HG03025 (cell line): ENCODE data around the gene PSAPL1.

Experiments
- ATAC-seq: cut with Tn5 transposase; IDR thresholded peaks from one replicate; pipeline ENCODE4 v1.9.1; 2021; ENCODE audit warnings: mild to moderate bottlenecking, moderate library complexity; ENCODE audit not compliant: unreplicated experiment, low FRiP score

Gene PSAPL1

GRCh38 chr4:7398104-7398423 is 36.7 kb downstream of the PSAPL1 start:
- ATAC-seq: no peak

DNA sequence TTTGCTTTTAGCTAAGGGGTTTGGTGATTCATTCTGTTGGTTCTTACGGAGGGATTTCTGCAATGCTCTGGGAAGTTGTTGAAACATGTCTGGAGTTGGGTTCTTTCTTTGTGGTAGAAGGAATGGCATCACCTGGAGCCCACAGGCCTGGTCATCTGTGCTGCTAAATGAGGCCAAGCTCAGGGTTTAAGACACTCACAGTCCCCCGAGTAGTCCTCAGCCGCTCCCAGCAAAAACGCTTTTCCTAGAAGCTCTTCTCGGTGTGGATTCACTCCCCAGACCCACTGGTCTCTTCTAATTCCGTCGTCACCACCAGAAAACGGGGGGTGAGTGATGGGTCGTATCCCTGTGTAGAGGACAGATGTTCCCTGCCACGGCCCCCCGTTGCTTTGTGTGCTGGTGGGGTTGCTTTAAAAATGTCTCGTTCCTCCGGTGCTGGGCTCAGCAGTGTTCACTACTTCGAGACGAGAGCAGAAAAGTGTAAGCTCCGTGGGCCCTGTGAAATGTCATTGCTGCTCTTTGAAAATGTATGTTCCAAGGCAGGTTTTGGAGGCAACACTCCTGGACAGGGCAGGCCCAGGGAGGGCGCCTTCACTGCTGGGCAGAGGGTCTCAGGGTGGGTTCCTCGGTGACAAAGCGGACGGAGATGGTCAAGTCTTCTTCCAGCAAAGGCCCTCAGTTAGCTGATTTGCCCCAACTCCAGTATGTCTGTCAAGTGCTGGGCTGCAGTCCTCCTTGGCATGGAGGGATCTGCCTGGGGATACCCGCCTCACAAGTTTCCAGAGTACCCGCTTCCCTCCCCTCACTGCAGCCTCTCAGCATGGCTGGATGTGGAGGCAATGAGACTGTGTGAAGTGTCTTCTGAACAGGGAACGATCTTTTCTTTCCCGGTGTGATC is 37.3 kb downstream of the PSAPL1 start:
- ATAC-seq: no peak

- no peak for ATAC-seq
Measured at GRCh38 chr4:7396186-7396910, 38.4 kb downstream of the PSAPL1 start.

GRCh38 chr4:7395645-7396044 is 39.1 kb downstream of the PSAPL1 start:
- ATAC-seq: no peak

GRCh38 chr4:7394681-7395451 is 39.9 kb downstream of the PSAPL1 start:
- no peak for ATAC-seq

GRCh38 chr4:7393601-7394575 is 40.8 kb downstream of the PSAPL1 start:
- ATAC-seq: no peak

DNA sequence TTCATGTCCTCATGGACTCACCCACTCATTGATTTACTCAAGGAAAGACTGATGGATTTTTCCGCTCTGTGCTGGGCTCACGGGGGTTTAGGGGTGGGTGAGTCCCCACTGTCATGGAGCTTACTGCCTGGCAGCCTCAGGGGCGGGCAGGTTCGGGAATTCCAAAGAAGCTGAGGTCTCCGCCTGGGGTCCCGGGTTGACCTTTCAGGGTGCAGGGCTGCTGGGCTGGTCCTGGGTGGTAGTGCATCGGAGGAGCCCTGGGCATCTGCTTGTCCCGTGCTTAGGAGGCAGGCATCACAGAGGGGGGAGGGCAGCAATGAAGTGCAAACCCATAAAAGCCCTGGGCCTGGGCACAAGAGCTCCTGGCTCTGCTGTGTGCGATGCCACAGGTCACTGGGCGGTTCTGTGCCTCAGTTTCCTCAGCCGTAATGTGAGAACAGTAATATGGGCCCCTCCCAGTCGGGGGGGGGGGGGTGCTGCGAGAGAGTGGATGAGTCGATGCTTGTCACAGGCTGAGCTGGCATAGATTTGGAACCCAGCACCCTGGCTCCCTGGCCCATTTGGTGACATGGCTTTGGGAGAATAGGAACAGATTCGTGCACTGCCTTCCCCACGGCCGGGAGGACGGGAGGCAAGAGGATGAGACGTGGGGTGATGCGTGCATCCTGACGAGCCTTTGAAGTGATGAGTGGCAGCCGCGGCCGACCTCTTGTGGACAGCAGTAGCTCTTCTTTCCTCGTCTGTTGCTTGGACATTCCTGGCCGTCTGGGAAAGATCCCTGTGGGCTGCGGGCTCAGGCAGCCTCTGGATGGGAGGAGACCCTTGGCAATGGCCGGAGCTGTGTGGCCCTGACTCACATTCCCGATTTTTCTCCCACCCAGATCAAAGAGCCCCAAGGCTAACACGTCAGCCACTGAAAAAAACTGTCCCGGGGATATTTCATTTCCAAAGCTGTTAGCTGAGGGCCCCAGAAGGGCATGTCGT is 42.0 kb downstream of the PSAPL1 start:
- no peak for ATAC-seq

- no peak for ATAC-seq
Measured at GRCh38 chr4:7391637-7392437, 42.9 kb downstream of the PSAPL1 start.

DNA sequence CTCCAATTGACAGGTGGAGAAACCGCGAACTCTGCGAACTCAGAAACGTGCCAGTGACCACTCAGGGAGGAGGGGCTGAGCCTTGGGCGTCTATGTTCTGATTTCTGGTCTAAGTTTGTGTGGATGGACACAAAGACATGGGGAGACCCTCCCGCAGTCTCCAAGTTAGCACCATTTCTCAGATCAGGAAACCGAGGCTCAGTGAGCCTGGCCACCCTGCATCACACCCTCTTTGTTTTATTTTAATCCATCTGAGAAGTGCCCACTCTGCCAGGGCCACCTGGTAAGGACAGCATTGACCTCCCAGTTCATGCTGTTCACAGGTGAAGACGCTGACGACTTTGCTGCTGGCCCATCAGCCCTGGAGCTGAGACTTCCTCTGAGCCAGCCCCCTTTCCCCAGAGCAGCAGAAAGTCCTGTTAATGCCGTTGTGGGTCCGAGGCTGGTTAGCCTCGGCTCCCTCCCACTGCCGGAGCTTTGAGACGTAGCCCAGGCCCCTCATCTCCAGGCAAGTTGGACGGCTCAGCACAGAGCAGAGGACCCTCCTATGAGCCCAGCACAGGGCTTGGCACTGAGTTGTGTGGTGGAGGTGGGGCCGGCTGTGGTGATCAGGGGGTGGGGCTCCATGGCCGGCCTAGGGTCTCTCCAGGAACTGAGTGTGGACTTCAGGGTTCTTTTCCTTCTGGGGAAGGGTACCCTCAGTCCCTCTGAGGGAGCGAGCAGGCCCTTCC is 43.7 kb downstream of the PSAPL1 start:
- ATAC-seq: no peak

- no peak for ATAC-seq
Measured at GRCh38 chr4:7390336-7390735, 44.4 kb downstream of the PSAPL1 start.

DNA sequence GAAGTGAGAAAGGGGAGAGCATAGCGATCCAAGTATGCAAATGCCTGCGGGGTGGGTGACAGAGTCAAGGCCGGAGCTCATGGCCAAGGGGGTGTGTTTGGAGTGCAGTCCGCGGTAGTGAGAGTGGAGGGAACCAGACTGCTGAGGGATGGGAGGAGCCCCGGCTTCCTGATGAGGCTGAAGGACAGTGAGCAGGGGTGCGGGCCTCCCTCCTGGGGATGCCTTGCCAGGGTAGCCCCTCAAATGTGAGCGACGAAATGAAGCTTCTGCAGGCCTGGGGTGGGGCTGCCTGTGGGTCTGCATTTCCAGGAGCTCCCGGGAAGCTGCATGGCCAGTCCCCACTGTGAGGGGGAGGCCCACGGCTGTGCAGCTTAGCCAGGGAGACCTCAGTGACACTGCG is 45.0 kb downstream of the PSAPL1 start:
- ATAC-seq: no peak

DNA sequence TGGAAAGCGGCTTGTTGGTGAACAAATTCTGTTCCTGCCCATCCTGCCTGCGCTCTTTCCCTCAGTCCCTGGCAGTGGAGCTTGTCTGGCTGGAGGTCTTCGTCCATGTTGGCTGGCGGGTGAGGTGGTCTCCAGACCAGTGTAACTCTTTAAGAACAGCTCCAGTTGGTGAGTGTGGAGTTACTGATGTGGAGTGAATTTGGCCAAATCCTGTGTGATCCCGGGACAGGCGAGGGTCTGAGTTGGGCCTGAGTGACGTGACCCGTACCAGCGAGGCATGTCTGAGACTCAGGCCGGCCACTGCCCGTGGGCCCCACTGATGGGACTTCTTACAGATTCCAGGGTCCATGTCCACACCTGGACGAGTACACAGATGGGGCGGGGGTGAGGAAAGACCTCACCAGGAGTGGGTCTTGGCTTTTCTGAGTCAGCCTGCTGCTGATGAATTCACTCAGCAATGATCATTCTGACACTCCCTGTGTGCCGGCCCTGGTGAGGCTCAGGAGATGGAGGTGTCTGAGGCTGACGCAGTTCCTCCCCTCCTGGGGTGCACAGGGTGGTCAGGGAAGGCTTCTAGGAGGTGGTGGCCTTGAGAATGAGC is 45.5 kb downstream of the PSAPL1 start:
- ATAC-seq: no peak

GRCh38 chr4:7388627-7389026 is 46.1 kb downstream of the PSAPL1 start:
- ATAC-seq: no peak

GRCh38 chr4:7387925-7388324 is 46.8 kb downstream of the PSAPL1 start:
- ATAC-seq: no peak

GRCh38 chr4:7384929-7385890 is 49.5 kb downstream of the PSAPL1 start:
- no peak for ATAC-seq
